ENCODE data around the gene CHD2.

CHD2 gene

DNA sequence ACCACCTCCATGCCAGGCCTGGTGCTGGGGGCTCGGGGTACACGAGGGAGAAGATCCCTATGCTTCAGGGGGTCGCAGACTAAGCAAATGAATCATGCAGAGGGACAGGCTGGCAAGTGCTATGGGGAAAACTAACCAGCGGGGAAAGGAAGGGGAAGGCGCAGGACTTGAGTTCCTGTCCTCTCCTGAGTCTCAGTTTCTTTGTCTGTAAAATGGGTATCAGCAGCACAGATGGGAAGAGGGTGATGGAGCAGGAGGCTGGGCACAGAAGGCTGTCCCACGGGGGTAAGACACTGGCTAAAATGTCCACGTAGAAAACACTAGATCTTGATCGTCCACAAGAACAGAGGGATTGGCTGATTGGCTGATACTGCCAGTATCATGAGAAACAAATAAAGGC, 149.1 kb downstream of the CHD2 start:
- ChIA-PET POLR2A (no interaction called here), CTCF (interaction anchor here (5.2 to 18.8 kb wide), 2 partner anchors 11 to 16 kb away, joined by 31 to 472 read pairs; no protein-coding TSS in a partner anchor)
- Histone ChIP-seq H3K9me3 (ENCODE audit: control extremely low read depth in 1 of 5, control insufficient read depth in 4 of 5, insufficient read depth in 2 of 5, low read depth in 1 of 5, low read length in 4 of 5) (no peaks in the 10 kb centered on the region), H3K27ac (ENCODE audit: insufficient read depth in 1 of 2, low read depth in 1 of 2, low read length in 2 of 2, poor library complexity in 1 of 2, severe bottlenecking in 2 of 2) (no peak overlapping the region), H3K4me1 (ENCODE audit: control extremely low read depth in 1 of 4, control insufficient read depth in 4 of 4, insufficient read depth in 4 of 4, low read length in 3 of 4) (peaks cover 0 to 47% (median 21%) of the 10 kb centered on the region in 4 experiments), H3K4me3 (ENCODE audit: control insufficient read depth in 1 of 7, extremely low read depth in 1 of 7, insufficient read depth in 4 of 7, low read depth in 2 of 7, low read length in 6 of 7) (no peak overlapping the region), H3K36me3 (ENCODE audit: control insufficient read depth in 4 of 4, insufficient read depth in 4 of 4, low read length in 3 of 4) (peaks cover 0 to 11% (median 0%) of the 10 kb centered on the region in 4 experiments), H3K27me3 (replicated peaks in 2 of 5; ENCODE audit: control insufficient read depth in 4 of 5, insufficient read depth in 5 of 5, low read length in 4 of 5) (no peaks in the 10 kb centered on the region)
- DNase-seq = no peak
- 49% methylated on average over 8 of the region's 8 CpGs for WGBS (ENCODE audit: insufficient coverage)

DNA sequence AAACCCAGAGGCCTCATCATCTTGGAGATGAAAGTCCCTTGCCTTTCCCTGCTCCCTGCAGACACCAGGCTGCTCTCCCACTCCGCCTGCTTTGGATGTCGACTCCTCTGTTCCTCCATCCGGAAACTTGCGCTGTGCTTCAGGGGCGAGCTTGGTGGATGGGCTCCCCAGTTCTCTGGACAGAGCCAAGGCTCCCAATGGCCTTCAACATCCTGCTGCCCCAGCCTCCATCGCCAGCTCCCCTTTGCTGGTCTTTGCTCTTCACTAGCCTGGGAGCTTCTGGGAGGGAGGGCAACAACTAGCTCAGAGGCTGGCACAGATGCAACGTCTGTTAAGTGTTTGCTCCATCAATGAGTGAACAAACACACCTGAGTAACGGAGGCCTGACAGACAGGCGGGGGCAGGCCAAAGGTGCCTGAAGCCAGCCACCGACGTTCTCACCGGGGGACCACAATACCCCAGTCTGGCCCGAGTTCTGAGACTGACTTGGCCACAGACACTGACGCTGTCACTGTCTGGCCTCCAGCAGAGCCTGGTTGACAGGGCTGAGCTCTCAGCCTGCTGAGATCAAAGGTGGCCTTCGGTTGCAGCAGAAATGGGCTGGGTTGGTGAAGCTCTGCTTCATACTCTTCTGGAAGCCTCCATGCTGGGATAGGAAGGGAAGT, 149.9 kb downstream of the CHD2 start:
- Histone ChIP-seq H3K27me3 (replicated peaks in 2 of 5; ENCODE audit: control insufficient read depth in 4 of 5, insufficient read depth in 5 of 5, low read length in 4 of 5) (no peaks in the 10 kb centered on the region), H3K9me3 (ENCODE audit: control extremely low read depth in 1 of 5, control insufficient read depth in 4 of 5, insufficient read depth in 2 of 5, low read depth in 1 of 5, low read length in 4 of 5) (no peaks in the 10 kb centered on the region), H3K4me1 (ENCODE audit: control extremely low read depth in 1 of 4, control insufficient read depth in 4 of 4, insufficient read depth in 4 of 4, low read length in 3 of 4) (peaks cover 0 to 47% (median 21%) of the 10 kb centered on the region in 4 experiments), H3K4me3 (ENCODE audit: control insufficient read depth in 1 of 7, extremely low read depth in 1 of 7, insufficient read depth in 4 of 7, low read depth in 2 of 7, low read length in 6 of 7) (no peak overlapping the region), H3K36me3 (ENCODE audit: control insufficient read depth in 4 of 4, insufficient read depth in 4 of 4, low read length in 3 of 4) (peaks cover 0 to 9% (median 0%) of the 10 kb centered on the region in 4 experiments), H3K27ac (ENCODE audit: insufficient read depth in 1 of 2, low read depth in 1 of 2, low read length in 2 of 2, poor library complexity in 1 of 2, severe bottlenecking in 2 of 2) (no peak overlapping the region)
- ChIA-PET CTCF (interaction anchor here (5.2 to 18.8 kb wide), 2 partner anchors 10 to 16 kb away, joined by 31 to 472 read pairs; no protein-coding TSS in a partner anchor), POLR2A (no interaction called here)
- WGBS (ENCODE audit: insufficient coverage) = 92% methylated on average over 14 of the region's 15 CpGs
- DNase-seq = no peak

DNA sequence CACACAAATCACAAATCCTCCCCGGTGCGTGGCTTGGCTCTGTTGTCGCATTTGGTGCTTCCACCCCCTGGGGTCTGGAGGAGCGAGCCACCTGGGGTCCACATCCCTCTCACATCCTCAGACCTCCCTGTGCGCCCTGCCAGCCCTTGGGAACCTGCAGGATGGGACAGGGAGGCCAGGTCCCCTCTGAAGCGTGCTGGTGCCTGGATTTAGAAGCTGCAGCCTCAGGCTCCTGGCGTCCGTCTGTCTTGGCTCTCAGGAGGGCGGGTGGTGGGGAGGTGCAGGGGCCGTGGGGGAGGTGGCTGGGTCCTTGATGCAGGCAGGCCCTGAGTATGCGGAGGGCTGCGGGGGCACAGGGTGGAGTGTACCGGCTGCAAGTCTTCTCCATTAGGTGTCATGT, 150.5 kb downstream of the CHD2 start:
- Histone ChIP-seq H3K9me3 (ENCODE audit: control extremely low read depth in 1 of 5, control insufficient read depth in 4 of 5, insufficient read depth in 2 of 5, low read depth in 1 of 5, low read length in 4 of 5) (no peaks in the 10 kb centered on the region), H3K27me3 (replicated peaks in 2 of 5; ENCODE audit: control insufficient read depth in 4 of 5, insufficient read depth in 5 of 5, low read length in 4 of 5) (no peaks in the 10 kb centered on the region), H3K36me3 (ENCODE audit: control insufficient read depth in 4 of 4, insufficient read depth in 4 of 4, low read length in 3 of 4) (peaks cover 0 to 5% (median 0%) of the 10 kb centered on the region in 4 experiments), H3K4me1 (ENCODE audit: control extremely low read depth in 1 of 4, control insufficient read depth in 4 of 4, insufficient read depth in 4 of 4, low read length in 3 of 4) (peaks cover 0 to 47% (median 21%) of the 10 kb centered on the region in 4 experiments), H3K4me3 (ENCODE audit: control insufficient read depth in 1 of 7, extremely low read depth in 1 of 7, insufficient read depth in 4 of 7, low read depth in 2 of 7, low read length in 6 of 7) (no peak overlapping the region), H3K27ac (ENCODE audit: insufficient read depth in 1 of 2, low read depth in 1 of 2, low read length in 2 of 2, poor library complexity in 1 of 2, severe bottlenecking in 2 of 2) (no peak overlapping the region)
- DNase-seq = no peak
- ChIA-PET POLR2A (no interaction called here), CTCF (interaction anchor here (1.0 to 18.8 kb wide), 3 partner anchors 9 to 1081 kb away, joined by 3 to 472 read pairs (median 31); no protein-coding TSS in a partner anchor)
- WGBS (ENCODE audit: insufficient coverage) = 96% methylated on average over 8 of the region's 13 CpGs

DNA sequence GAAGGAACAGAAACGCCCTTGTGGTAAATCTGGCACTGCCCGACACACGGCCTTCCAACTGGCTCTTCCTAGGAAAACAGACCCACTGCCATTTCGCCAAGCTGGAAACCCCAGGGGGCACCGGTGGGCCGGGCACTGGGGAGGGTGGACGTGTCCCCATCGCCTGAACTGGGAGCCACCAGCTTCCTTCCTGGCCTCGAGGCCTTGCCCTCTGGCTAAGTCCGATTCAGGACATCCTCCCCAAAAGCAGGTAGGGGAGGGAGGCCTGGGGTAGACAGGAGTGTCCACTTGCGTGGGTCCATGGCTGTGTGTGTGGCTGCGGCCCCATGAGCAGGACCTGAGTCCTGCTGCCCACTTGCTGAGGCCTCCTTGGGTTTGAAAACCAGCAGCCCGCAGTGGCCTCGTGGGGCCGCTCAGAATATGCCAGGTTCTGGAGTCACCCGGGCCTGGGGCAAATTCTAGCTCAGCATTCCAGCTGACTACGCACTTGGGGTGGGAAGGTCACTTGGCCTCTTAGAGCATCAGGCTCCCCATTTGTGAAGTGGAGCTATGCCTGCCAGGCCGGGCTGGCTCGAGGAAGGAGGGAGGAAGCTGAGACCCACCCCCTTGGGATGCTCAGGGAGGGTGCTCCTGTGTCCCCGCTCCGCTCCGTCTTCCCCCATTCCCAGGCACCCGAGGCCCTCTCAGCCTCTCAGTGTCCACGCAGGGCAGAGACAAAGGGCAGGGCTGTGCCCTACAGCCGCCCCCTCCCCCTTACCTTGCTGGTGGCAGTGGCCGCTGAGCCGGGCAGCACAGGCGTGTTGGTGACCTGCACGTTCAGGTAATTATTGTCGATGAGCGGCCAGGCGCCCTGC, 151.3 kb downstream of the CHD2 start:
- peaks cover 0 to 45% (median 21%) of the 10 kb centered on the region in 4 experiments for H3K4me1 ChIP-seq (ENCODE audit: control extremely low read depth in 1 of 4, control insufficient read depth in 4 of 4, insufficient read depth in 4 of 4, low read length in 3 of 4)
- H3K4me3 ChIP-seq (ENCODE audit: control insufficient read depth in 1 of 7, extremely low read depth in 1 of 7, insufficient read depth in 4 of 7, low read depth in 2 of 7, low read length in 6 of 7) = no peak overlapping the region
- no peak for DNase-seq
- ChIA-PET CTCF (interaction anchor here (1.0 to 18.8 kb wide), 5 partner anchors 8 to 1080 kb away, joined by 3 to 472 read pairs (median 8); no protein-coding TSS in a partner anchor), POLR2A (no interaction called here)
- no peaks in the 10 kb centered on the region for H3K9me3 ChIP-seq (ENCODE audit: control extremely low read depth in 1 of 5, control insufficient read depth in 4 of 5, insufficient read depth in 2 of 5, low read depth in 1 of 5, low read length in 4 of 5)
- H3K27ac ChIP-seq (ENCODE audit: insufficient read depth in 1 of 2, low read depth in 1 of 2, low read length in 2 of 2, poor library complexity in 1 of 2, severe bottlenecking in 2 of 2) = no peak overlapping the region
- H3K27me3 ChIP-seq (replicated peaks in 2 of 5; ENCODE audit: control insufficient read depth in 4 of 5, insufficient read depth in 5 of 5, low read length in 4 of 5) = no peaks in the 10 kb centered on the region
- peaks cover 0 to 5% (median 0%) of the 10 kb centered on the region in 4 experiments for H3K36me3 ChIP-seq (ENCODE audit: control insufficient read depth in 4 of 4, insufficient read depth in 4 of 4, low read length in 3 of 4)
- WGBS (ENCODE audit: insufficient coverage) = 88% methylated on average over 26 of the region's 32 CpGs

DNA sequence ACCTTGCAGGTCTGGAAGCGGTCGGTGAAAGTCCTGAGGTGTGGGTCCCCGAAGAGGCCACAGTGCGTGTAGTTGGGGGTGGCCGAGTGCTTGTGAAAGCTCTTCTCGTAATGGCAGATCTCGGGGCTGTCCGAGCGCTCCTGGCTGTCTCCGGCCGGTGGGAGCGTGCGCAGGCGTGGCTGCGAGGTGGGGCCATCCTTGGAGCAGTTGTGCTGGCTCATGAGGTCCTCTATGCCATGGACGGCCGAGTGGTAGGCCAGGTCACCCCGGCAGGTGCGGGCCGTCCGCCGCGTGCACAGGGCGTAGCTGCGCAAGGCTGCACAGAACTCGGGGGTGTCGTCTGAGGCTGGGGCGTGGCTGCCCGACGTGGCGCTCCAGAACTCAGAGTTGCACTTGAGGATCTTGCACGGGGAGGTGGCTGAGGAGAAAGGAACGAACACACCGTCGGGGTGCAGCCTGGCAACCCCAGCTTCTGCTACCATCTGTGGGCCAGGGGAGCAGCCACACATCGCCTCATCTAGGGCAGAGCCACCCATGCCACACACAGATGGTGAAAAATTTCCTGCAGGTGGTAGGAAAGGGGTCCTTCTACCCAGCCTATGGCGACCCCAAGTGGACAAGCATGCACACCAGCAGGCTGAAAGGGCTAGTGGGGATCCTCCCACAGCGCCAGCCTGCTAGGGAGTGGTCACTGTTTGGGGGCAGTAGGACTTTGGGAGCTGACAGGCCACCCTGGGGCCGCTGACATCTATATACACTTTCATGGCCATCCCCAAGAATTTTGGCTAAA, 152.2 kb downstream of the CHD2 start:
- DNase-seq = peak; percentile 62 to 88 (median 86)
- CTCF ChIA-PET = interaction anchor here (1.4 to 18.8 kb wide), 5 partner anchors 8 to 1068 kb away, joined by 3 to 472 read pairs (median 8); no protein-coding TSS in a partner anchor
- POLR2A ChIA-PET = no interaction called here
- Histone ChIP-seq H3K4me3 (ENCODE audit: control insufficient read depth in 1 of 7, extremely low read depth in 1 of 7, insufficient read depth in 4 of 7, low read depth in 2 of 7, low read length in 6 of 7) (no peak overlapping the region), H3K27me3 (replicated peaks in 2 of 5; ENCODE audit: control insufficient read depth in 4 of 5, insufficient read depth in 5 of 5, low read length in 4 of 5) (no peaks in the 10 kb centered on the region), H3K36me3 (ENCODE audit: control insufficient read depth in 4 of 4, insufficient read depth in 4 of 4, low read length in 3 of 4) (peaks cover 0 to 5% (median 0%) of the 10 kb centered on the region in 4 experiments), H3K9me3 (ENCODE audit: control extremely low read depth in 1 of 5, control insufficient read depth in 4 of 5, insufficient read depth in 2 of 5, low read depth in 1 of 5, low read length in 4 of 5) (no peaks in the 10 kb centered on the region), H3K4me1 (ENCODE audit: control extremely low read depth in 1 of 4, control insufficient read depth in 4 of 4, insufficient read depth in 4 of 4, low read length in 3 of 4) (peaks cover 0 to 37% (median 19%) of the 10 kb centered on the region in 4 experiments), H3K27ac (ENCODE audit: insufficient read depth in 1 of 2, low read depth in 1 of 2, low read length in 2 of 2, poor library complexity in 1 of 2, severe bottlenecking in 2 of 2) (no peak overlapping the region)
- 85% methylated on average over 39 of the region's 39 CpGs for WGBS (ENCODE audit: insufficient coverage)

DNA sequence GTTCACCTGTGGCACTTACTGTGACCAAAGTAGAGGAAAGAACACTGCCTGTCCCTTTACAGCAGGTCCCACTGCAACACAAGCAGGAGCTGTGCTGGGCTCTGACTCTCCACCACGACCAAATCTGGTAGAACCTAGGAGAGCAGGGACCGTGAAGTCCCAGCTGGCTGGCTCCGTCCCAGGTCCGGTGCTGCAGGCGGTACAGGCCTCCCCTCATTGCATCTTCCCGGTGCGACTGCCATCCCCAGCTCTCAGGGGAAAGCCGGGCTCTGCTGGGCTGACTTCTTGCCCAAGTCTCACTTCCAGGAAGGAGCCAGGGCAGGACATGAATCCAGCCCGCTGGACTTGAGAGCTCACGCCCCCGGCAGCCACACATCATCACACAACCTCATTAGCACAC, 155.1 kb downstream of the CHD2 start:
- peaks cover 0 to 2% (median 0%) of the 10 kb centered on the region in 5 experiments for H3K27me3 ChIP-seq (replicated peaks in 2 of 5; ENCODE audit: control insufficient read depth in 4 of 5, insufficient read depth in 5 of 5, low read length in 4 of 5)
- no peak for DNase-seq
- ChIA-PET POLR2A (no interaction called here), CTCF (interaction anchor here (1.8 to 18.8 kb wide), 3 partner anchors 9 to 21 kb away, joined by 6 to 472 read pairs (median 6); no protein-coding TSS in a partner anchor)
- H3K4me1 ChIP-seq (ENCODE audit: control extremely low read depth in 1 of 4, control insufficient read depth in 4 of 4, insufficient read depth in 4 of 4, low read length in 3 of 4) = peaks cover 0 to 29% (median 1%) of the 10 kb centered on the region in 4 experiments
- no peaks in the 10 kb centered on the region for H3K9me3 ChIP-seq (ENCODE audit: control extremely low read depth in 1 of 5, control insufficient read depth in 4 of 5, insufficient read depth in 2 of 5, low read depth in 1 of 5, low read length in 4 of 5)
- no peak overlapping the region for H3K4me3 ChIP-seq (ENCODE audit: control insufficient read depth in 1 of 7, extremely low read depth in 1 of 7, insufficient read depth in 4 of 7, low read depth in 2 of 7, low read length in 6 of 7)
- 92% methylated on average over 11 of the region's 11 CpGs for WGBS (ENCODE audit: insufficient coverage)
- peaks cover 0 to 5% (median 0%) of the 10 kb centered on the region in 4 experiments for H3K36me3 ChIP-seq (ENCODE audit: control insufficient read depth in 4 of 4, insufficient read depth in 4 of 4, low read length in 3 of 4)
- no peak overlapping the region for H3K27ac ChIP-seq (ENCODE audit: insufficient read depth in 1 of 2, low read depth in 1 of 2, low read length in 2 of 2, poor library complexity in 1 of 2, severe bottlenecking in 2 of 2)
